OCI-LY7 (cell line): ENCODE measurements around the gene CLASP2. TPM values are rescaled to one million over a fixed set of nuclear protein-coding genes. Genes with fewer than 3 reads are reported as not detected.

Source experiments
- BruUV-seq: library from RNA; stranded (reverse); fragments of 400-500 nt; replicated peaks from 2 replicates; lab custom pipeline; 2021; lab: Mats Ljungman, UMichigan
- CTCF ChIA-PET: fragments of 300-600 bp; sonication (Branson Sonifier 250); formaldehyde crosslinking; loops from one replicate; lab custom pipeline; 2022; ENCODE audit warnings: antibody characterized with exemption; ENCODE audit not compliant: unreplicated experiment; lab: Charles Lee
- POLR2A ChIA-PET: fragments of 300-600 bp; sonication (Branson Sonifier 250); formaldehyde crosslinking; loops from one replicate; lab custom pipeline; 2022; ENCODE audit warnings: antibody characterized with exemption; lab: Charles Lee
- DNase-seq: peaks from one replicate; pipeline ENCODE4 v3.0.0-alpha.2; 2015; ENCODE audit warnings: low spot score
- H2AFZ ChIP-seq: fragments of 200-600 bp; sonication (generic), shearing (Covaris generic); 2 replicates; pipeline ENCODE4 v1.6.1; 2014; ENCODE audit warnings: mild to moderate bottlenecking, antibody characterized with exemption, low read length, moderate library complexity
- H3K27ac ChIP-seq: fragments of 200-600 bp; sonication (generic); 2 replicates; pipeline ENCODE4 v1.5.1; 2014; ENCODE audit warnings: mixed run types, low read depth, mild to moderate bottlenecking, moderate library complexity, low read length, inconsistent platforms; ENCODE audit not compliant: poor library complexity, severe bottlenecking
- H3K36me3 ChIP-seq: fragments of 200-600 bp; sonication (generic); 2 replicates; pipeline ENCODE4 v1.6.1; 2014; ENCODE audit warnings: mild to moderate bottlenecking, antibody characterized with exemption, low read length, moderate library complexity, mixed read lengths; ENCODE audit not compliant: insufficient read depth
- H3K4me1 ChIP-seq: fragments of 200-600 bp; sonication (generic); 2 replicates; pipeline ENCODE4 v1.5.1; 2014; ENCODE audit warnings: mild to moderate bottlenecking, low read length; ENCODE audit not compliant: insufficient read depth, poor library complexity, severe bottlenecking
- H3K4me2 ChIP-seq: fragments of 200-600 bp; sonication (generic); 2 replicates; pipeline ENCODE4 v1.6.1; 2014; ENCODE audit warnings: mild to moderate bottlenecking, low read length
- H3K4me3 ChIP-seq: fragments of 200-600 bp; sonication (generic); 2 replicates; pipeline ENCODE4 v1.5.1; 2014; ENCODE audit warnings: mild to moderate bottlenecking, low read depth, low read length; ENCODE audit not compliant: poor library complexity, severe bottlenecking
- H3K79me2 ChIP-seq: fragments of 200-600 bp; sonication (generic); 2 replicates; pipeline ENCODE4 v1.6.1; 2016; ENCODE audit warnings: low read depth, mild to moderate bottlenecking, low read length, moderate library complexity, mixed read lengths; ENCODE audit not compliant: insufficient read depth
- H3K9me2 ChIP-seq: fragments of 200-600 bp; sonication (generic); 2 replicates; pipeline ENCODE4 v1.6.1; 2016; ENCODE audit warnings: mild to moderate bottlenecking, low read length, mixed read lengths; ENCODE audit not compliant: insufficient read depth
- H3K9me3 ChIP-seq: fragments of 200-600 bp; sonication (generic); 2 replicates; pipeline ENCODE4 v1.6.1; 2014; ENCODE audit warnings: mild to moderate bottlenecking, mixed run types, low read length, mixed read lengths
- H4K20me1 ChIP-seq: fragments of 200-600 bp; sonication (generic); 2 replicates; pipeline ENCODE4 v1.6.1; 2014; ENCODE audit warnings: mild to moderate bottlenecking, antibody characterized with exemption, low read length, moderate library complexity, mixed read lengths; ENCODE audit not compliant: insufficient read depth
- EZH2phosphoT487 ChIP-seq: fragments of 200-600 bp; sonication (generic); IDR thresholded peaks from 2 replicates; pipeline ENCODE4 v1.6.1; 2018; ENCODE audit warnings: low read depth, borderline replicate concordance, mild to moderate bottlenecking, mixed run types, antibody characterized with exemption, low read length, moderate library complexity, mixed read lengths
- intact Hi-C: fragments of 100-400 bp; cut with micrococcal nuclease; formaldehyde crosslinking; loops from one replicate; pipeline ENCODE4 v1.10.0; 2022; ENCODE audit not compliant: unreplicated experiment
- total RNA-seq, 2 experiments: library from RNA; depleted of rRNA in 1 of 2; stranded (reverse); fragments of >200 nt in 1 of 2; shearing (Covaris generic) in 1 of 2; gene quantifications; 2 replicates each; pipeline ENCODE4 v1.2.3, GENCODE V29; 2014 to 2022
- TF ChIP-seq, protein P1 (sequence below): fragments of 200-600 bp; sonication (generic); conservative IDR thresholded peaks from 2 replicates; pipeline ENCODE4 v1.5.1; 2014; ENCODE audit warnings: mild to moderate bottlenecking, antibody characterized with exemption, low read length, moderate library complexity, mixed read lengths

CLASP2 gene
- total RNA-seq, 2 experiments from 2014 or later: 95.5 to 99.1 TPM

DNA sequence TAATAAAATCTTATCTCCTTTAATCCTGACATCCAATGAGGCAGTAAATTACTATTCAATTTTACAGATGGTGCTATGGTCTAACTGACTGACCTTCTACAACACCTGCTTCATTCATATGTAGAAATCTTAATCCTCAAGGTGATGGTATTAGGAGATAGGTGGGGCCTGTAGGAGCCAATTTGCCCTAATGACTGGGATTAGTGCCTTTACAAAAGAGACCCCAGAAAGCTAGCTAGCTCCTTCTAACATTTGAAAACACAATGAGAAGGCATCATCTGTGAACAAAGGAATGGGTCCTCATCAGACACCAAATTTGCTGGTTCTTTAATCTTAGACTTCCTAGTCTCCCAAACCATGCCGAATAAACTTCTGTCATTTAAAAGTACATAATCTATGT is 140.5 kb downstream of the CLASP2 start:
- no peak for DNase-seq
- no TSS peak for BruUV-seq
- H3K4me3 ChIP-seq: no peak overlapping the region
- POLR2A ChIA-PET: no interaction called here
- H3K79me2 ChIP-seq: no peaks in the 10 kb centered on the region
- no peak overlapping the region for H2AFZ ChIP-seq
- H3K9me3 ChIP-seq: no peaks in the 10 kb centered on the region
- H3K4me2 ChIP-seq: no peak overlapping the region
- H3K4me1 ChIP-seq: no peaks in the 10 kb centered on the region
- peaks cover 48% of the 10 kb centered on the region for H3K36me3 ChIP-seq
- no peak overlapping the region for H3K27ac ChIP-seq
- no peaks in the 10 kb centered on the region for H3K9me2 ChIP-seq
- no peaks in the 10 kb centered on the region for H4K20me1 ChIP-seq
- intact Hi-C loops: no loop called here
- CTCF ChIA-PET: no interaction called here
- no peak for TF ChIP-seq EZH2phosphoT487
- TF ChIP-seq, protein P1, sequence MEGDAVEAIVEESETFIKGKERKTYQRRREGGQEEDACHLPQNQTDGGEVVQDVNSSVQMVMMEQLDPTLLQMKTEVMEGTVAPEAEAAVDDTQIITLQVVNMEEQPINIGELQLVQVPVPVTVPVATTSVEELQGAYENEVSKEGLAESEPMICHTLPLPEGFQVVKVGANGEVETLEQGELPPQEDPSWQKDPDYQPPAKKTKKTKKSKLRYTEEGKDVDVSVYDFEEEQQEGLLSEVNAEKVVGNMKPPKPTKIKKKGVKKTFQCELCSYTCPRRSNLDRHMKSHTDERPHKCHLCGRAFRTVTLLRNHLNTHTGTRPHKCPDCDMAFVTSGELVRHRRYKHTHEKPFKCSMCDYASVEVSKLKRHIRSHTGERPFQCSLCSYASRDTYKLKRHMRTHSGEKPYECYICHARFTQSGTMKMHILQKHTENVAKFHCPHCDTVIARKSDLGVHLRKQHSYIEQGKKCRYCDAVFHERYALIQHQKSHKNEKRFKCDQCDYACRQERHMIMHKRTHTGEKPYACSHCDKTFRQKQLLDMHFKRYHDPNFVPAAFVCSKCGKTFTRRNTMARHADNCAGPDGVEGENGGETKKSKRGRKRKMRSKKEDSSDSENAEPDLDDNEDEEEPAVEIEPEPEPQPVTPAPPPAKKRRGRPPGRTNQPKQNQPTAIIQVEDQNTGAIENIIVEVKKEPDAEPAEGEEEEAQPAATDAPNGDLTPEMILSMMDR: no peak

DNA sequence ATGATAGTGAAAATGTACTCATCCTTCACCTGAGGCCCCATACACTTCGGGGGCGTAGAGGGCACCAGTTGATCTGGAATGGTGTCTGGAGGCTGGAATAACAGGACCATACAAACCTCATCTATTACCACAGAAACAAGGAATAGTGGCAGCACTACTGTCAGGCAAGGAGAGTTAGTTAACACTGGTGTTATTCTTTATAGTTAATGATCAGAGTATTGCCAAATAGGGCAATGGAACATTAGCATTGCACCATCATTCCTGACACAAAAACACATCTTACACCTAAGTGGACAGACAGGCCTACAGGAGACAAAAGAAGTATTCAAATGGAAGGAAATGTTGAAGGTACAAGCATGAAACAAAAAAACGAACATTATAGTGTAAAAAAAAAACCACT is 140.9 kb downstream of the CLASP2 start:
- no TSS peak for BruUV-seq
- POLR2A ChIA-PET: no interaction called here
- CTCF ChIA-PET: no interaction called here
- Histone ChIP-seq H3K27ac (no peak overlapping the region), H3K4me2 (no peak overlapping the region), H3K36me3 (peaks cover 52% of the 10 kb centered on the region), H3K79me2 (no peaks in the 10 kb centered on the region), H2AFZ (no peak overlapping the region), H3K9me2 (no peaks in the 10 kb centered on the region), H3K9me3 (no peaks in the 10 kb centered on the region), H4K20me1 (no peaks in the 10 kb centered on the region), H3K4me1 (no peaks in the 10 kb centered on the region), H3K4me3 (no peak overlapping the region)
- TF ChIP-seq EZH2phosphoT487: no peak
- TF ChIP-seq, protein P1: no peak
- intact Hi-C loops: no loop called here
- no peak for DNase-seq

DNA sequence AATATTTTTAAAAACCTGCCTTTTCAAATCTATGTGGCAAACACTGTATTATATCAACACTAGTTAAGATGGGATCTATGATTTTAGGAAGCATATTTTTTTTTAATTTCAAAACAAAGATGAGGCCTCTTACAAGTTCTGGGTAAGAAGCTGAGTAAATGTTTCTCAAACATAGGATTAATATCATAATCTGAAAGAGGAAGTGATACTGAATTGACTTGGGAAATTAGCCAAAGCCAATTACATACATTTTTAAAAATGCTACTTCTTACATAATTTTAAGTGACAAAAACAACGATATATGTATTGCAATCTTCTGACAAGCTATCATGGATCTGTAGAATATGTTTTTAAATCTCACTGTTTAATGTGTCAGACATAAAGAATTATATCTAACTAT is 142.7 kb downstream of the CLASP2 start:
- no peak for TF ChIP-seq EZH2phosphoT487
- TF ChIP-seq, protein P1: no peak
- Histone ChIP-seq H3K9me3 (no peaks in the 10 kb centered on the region), H4K20me1 (no peaks in the 10 kb centered on the region), H3K27ac (no peak overlapping the region), H3K4me1 (no peaks in the 10 kb centered on the region), H3K36me3 (peaks cover 56% of the 10 kb centered on the region), H3K4me2 (no peak overlapping the region), H3K79me2 (no peaks in the 10 kb centered on the region), H3K9me2 (no peaks in the 10 kb centered on the region), H3K4me3 (no peak overlapping the region), H2AFZ (no peak overlapping the region)
- ChIA-PET POLR2A (interaction anchor here (0.6 to 1.2 kb wide), 5 partner anchors 8 to 135 kb away, joined by 3 to 4 read pairs (median 3); partner anchors contain the start of gene UBP1), CTCF (no interaction called here)
- BruUV-seq: no TSS peak
- DNase-seq: no peak
- intact Hi-C loops: no loop called here
